Loucy (cell line): ENCODE measurements around the gene LRRC43.
"Not testable (repeated sequence)": the region's sequence is repeated elsewhere in the genome, so short reads cannot be mapped to it uniquely, and the experiment has no call there.

Experiments
- H2AFZ ChIP-seq: fragments of 200-600 bp; sonication (generic); 2 replicates; pipeline ENCODE4 v1.6.0; 2016; ENCODE audit warnings: antibody characterized with exemption, mild to moderate bottlenecking, low read length, moderate library complexity
- H3F3A ChIP-seq: fragments of 200-600 bp; 2 replicates; pipeline ENCODE4 v1.6.0; 2016; ENCODE audit warnings: antibody characterized with exemption, low read depth, mild to moderate bottlenecking
- H3K27me3 ChIP-seq: fragments of 200-600 bp; sonication (generic); 2 replicates; pipeline ENCODE4 v1.6.1; 2014; ENCODE audit warnings: low read length, mild to moderate bottlenecking; ENCODE audit not compliant: insufficient read depth, poor library complexity, severe bottlenecking
- H3K36me3 ChIP-seq: fragments of 200-600 bp; sonication (generic); 2 replicates; pipeline ENCODE4 v1.6.1; 2016; ENCODE audit warnings: low read length; ENCODE audit not compliant: insufficient read depth
- H3K4me1 ChIP-seq: fragments of 200-600 bp; sonication (generic); 2 replicates; pipeline ENCODE4 v1.5.1; 2014; ENCODE audit warnings: low read length, mild to moderate bottlenecking; ENCODE audit not compliant: insufficient read depth, poor library complexity, severe bottlenecking
- H3K4me2 ChIP-seq: fragments of 200-600 bp; sonication (generic); 2 replicates; pipeline ENCODE4 v1.6.0; 2014; ENCODE audit warnings: antibody characterized with exemption, low read length, low read depth, mild to moderate bottlenecking; ENCODE audit not compliant: poor library complexity, severe bottlenecking
- H3K4me3 ChIP-seq: fragments of 200-600 bp; sonication (generic); 2 replicates; pipeline ENCODE4 v1.5.1; 2014; ENCODE audit warnings: low read length, mild to moderate bottlenecking, mixed read lengths; ENCODE audit not compliant: poor library complexity, severe bottlenecking
- H3K79me2 ChIP-seq: fragments of 200-600 bp; sonication (generic); 2 replicates; pipeline ENCODE4 v1.6.1; 2014; ENCODE audit warnings: low read length; ENCODE audit not compliant: insufficient read depth
- H3K9ac ChIP-seq: fragments of 200-600 bp; sonication (generic); 2 replicates; pipeline ENCODE4 v1.6.0; 2014; ENCODE audit warnings: mild to moderate bottlenecking, low read depth, low read length, moderate library complexity; ENCODE audit not compliant: poor library complexity, severe bottlenecking
- H3K9me2 ChIP-seq: fragments of 200-600 bp; sonication (generic); replicated peaks from 2 replicates; pipeline ENCODE4 v1.6.1; 2016; ENCODE audit warnings: low read depth, low read length, mixed read lengths
- H3K9me3 ChIP-seq: fragments of 200-600 bp; sonication (generic); 2 replicates; pipeline ENCODE4 v1.6.1; 2014; ENCODE audit warnings: mild to moderate bottlenecking, antibody characterized with exemption, low read length, low read depth; ENCODE audit not compliant: insufficient read depth
- H4K20me1 ChIP-seq: fragments of 200-600 bp; sonication (generic); 2 replicates; pipeline ENCODE4 v1.6.0; 2014; ENCODE audit warnings: antibody characterized with exemption, low read length, mild to moderate bottlenecking; ENCODE audit not compliant: insufficient read depth, poor library complexity, severe bottlenecking
- EZH2phosphoT487 ChIP-seq: fragments of 200-600 bp; IDR thresholded peaks from 2 replicates; pipeline ENCODE4 v1.6.1; 2018; ENCODE audit warnings: antibody characterized with exemption, mild to moderate bottlenecking, moderate library complexity, borderline replicate concordance
- TF ChIP-seq, protein P1 (sequence below): fragments of 200-600 bp; sonication (generic); conservative IDR thresholded peaks from 2 replicates; pipeline ENCODE4 v1.5.1; 2014; ENCODE audit warnings: mild to moderate bottlenecking, antibody characterized with exemption, low read length

Gene LRRC43

DNA sequence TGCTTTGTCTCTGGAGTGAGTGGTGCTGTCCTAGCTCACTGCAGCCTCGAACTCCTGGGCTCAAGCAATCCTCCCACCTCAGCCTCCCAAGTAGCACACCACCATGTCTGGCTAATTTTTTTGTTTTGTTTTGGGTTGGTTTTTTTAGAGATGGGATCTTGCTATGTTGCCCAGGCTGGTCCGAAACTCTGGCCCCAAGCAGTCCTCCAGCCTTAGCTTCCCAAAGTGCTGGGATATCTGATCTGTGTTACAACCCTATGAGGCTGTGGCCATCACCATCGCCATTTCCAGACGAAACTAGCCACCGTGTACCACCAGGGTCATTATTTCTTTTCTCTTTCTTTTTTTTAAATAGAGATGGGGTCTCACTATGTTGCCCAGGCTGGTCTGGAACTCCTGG is 11.5 kb upstream of the LRRC43 start:
- Histone ChIP-seq H3F3A (no peaks in the 10 kb centered on the region), H3K4me3 (no peak overlapping the region)

DNA sequence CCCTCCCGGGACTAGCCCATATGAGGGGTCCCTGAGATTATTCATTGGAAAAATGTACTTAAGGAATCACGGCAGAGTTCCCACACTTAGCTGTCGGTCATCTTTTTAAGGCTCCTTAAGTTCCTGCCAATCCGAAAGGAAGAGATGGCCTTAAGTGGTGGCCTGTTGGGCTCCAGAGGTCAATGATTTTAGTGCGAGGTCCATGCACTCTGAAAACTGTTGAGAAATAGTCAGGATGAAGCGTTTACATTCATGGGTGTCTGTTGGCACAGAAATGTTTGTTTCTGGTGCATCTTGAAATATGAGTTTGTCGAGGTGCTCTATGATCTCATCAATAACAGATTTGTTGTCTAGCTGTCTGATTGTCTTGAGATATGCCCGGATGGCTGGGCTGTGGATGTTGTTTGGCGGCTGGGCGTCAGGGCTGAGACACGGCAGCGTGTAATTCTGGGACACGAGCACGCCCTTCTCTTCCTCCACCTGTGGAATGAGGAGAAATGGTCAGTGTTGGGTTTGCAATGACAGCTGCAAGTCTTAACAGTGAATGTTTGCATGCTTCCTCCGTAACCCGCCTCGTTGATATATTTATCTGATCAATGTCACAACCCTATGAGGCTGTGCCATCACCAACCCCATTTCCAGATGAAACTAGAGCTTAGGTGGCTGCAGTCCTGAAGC is 10.5 kb upstream of the LRRC43 start:
- no peaks in the 10 kb centered on the region for H4K20me1 ChIP-seq

More for the DNA sequence above, 11.5 kb upstream of the LRRC43 start:
- H4K20me1 ChIP-seq: no peaks in the 10 kb centered on the region
- H3K27me3 ChIP-seq: no peaks in the 10 kb centered on the region
- H3K9me3 ChIP-seq: no peaks in the 10 kb centered on the region
- no peaks in the 10 kb centered on the region for H3K36me3 ChIP-seq
- no peaks in the 10 kb centered on the region for H3K4me1 ChIP-seq
- TF ChIP-seq EZH2phosphoT487: no peak
- H3K4me2 ChIP-seq: no peak overlapping the region
- no peak overlapping the region for H3K9ac ChIP-seq
- no peaks in the 10 kb centered on the region for H3K79me2 ChIP-seq
- H2AFZ ChIP-seq: no peak overlapping the region
- no peaks in the 10 kb centered on the region for H3K9me2 ChIP-seq

DNA sequence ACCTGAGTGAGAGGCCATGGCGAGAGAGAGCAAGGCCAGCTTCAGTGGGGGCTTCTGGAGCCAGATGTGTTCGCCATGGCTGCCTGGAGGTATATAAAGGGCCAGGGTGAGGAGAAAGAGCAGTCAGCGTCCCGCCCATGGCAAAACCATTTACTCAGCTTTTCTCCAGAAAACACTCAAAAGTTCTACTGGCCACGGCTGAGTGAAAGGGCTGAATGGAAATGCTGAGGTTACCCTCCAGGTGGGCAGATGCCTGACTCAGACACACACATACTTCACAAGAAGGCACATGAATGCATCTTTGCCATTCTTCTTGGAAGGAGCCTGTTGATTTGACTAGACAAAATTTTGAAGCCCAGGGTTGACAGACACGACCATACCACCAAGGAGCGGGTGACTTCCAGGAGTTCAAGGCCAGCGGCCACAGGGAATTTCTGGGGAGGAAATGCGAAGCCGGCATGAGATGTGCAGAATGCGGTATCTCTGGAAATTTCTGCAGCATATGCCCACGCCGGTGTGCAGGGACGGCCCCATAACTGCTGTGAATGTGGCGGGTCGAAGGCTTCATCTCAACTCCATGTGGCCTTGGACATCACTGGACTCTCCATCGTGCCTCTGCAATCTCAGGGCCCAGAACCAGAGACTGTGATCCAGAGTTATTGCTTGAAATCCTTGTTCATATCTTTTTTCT is 8.6 kb upstream of the LRRC43 start, which contains the start of gene IL31:
Gene IL31, minus strand, starts transcription at position 67 of the 691 bp plus-strand sequence. Its CDS starts 49 bp downstream, at position 18.
- Histone ChIP-seq H3K4me3 (no peak within 1 kb of the TSS), H3K79me2 (no peaks in the 10 kb centered on the region), H3K9me3 (no peaks in the 10 kb centered on the region), H3K4me2 (no peak within 1 kb of the TSS), H3K36me3 (no peaks in the 10 kb centered on the region), H3K9me2 (no peaks in the 10 kb centered on the region), H4K20me1 (no peaks in the 10 kb centered on the region), H3K27me3 (no peaks in the 10 kb centered on the region), H3K9ac (no peak within 1 kb of the TSS), H3K4me1 (no peaks in the 10 kb centered on the region), H2AFZ (no peak within 1 kb of the TSS), H3F3A (no peaks in the 10 kb centered on the region)
- TF ChIP-seq, protein P1, sequence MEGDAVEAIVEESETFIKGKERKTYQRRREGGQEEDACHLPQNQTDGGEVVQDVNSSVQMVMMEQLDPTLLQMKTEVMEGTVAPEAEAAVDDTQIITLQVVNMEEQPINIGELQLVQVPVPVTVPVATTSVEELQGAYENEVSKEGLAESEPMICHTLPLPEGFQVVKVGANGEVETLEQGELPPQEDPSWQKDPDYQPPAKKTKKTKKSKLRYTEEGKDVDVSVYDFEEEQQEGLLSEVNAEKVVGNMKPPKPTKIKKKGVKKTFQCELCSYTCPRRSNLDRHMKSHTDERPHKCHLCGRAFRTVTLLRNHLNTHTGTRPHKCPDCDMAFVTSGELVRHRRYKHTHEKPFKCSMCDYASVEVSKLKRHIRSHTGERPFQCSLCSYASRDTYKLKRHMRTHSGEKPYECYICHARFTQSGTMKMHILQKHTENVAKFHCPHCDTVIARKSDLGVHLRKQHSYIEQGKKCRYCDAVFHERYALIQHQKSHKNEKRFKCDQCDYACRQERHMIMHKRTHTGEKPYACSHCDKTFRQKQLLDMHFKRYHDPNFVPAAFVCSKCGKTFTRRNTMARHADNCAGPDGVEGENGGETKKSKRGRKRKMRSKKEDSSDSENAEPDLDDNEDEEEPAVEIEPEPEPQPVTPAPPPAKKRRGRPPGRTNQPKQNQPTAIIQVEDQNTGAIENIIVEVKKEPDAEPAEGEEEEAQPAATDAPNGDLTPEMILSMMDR: no peak
- TF ChIP-seq EZH2phosphoT487: no peak

More for the DNA sequence above, 10.5 kb upstream of the LRRC43 start:
- Histone ChIP-seq H3K9me2 (no peaks in the 10 kb centered on the region), H3K4me1 (no peaks in the 10 kb centered on the region), H3K4me3 (no peak overlapping the region), H3K36me3 (no peaks in the 10 kb centered on the region), H2AFZ (no peak overlapping the region), H3K79me2 (no peaks in the 10 kb centered on the region), H3F3A (no peaks in the 10 kb centered on the region), H3K27me3 (no peaks in the 10 kb centered on the region), H3K9me3 (no peaks in the 10 kb centered on the region), H3K9ac (no peak overlapping the region), H3K4me2 (no peak overlapping the region)
- TF ChIP-seq, protein P1: no peak
- TF ChIP-seq EZH2phosphoT487: no peak

DNA sequence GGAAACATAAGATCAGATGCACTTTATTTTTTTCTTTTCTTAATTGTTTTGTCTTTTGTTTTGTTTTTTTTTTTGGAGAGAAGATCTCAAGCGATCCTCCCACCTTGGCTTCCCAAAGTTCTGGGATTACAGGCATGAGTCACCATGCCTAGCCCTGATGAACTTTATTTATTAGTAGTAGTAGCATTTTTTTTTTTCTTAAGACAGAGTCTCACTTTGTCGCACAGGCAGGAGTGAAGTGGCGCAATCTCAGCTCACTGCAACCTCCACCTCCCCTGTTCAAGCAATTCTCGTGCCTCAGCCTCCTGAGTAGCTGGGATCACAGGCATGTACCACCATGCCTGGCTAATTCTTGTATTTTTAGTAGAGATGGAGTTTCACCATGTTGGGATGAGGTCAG is 6.5 kb upstream of the LRRC43 start:
- H3K36me3 ChIP-seq, H3K79me2 ChIP-seq, H3K4me2 ChIP-seq, H2AFZ ChIP-seq, H3K4me1 ChIP-seq, H3F3A ChIP-seq, H3K27me3 ChIP-seq, H3K9me3 ChIP-seq, H3K4me3 ChIP-seq, H3K9me2 ChIP-seq, H3K9ac ChIP-seq, H4K20me1 ChIP-seq: not testable (repeated sequence)
